DOHH2 (cell line): ENCODE results near the gene RAB28.
"Not testable (repeated sequence)": the region's sequence is repeated elsewhere in the genome, so short reads cannot be mapped to it uniquely, and the experiment has no call there.

Source experiments
- H3F3A ChIP-seq: fragments of 200-600 bp; sonication (generic), shearing (Covaris generic); 2 replicates; pipeline ENCODE4 v1.6.0; 2016; ENCODE audit warnings: antibody characterized with exemption, mild to moderate bottlenecking; ENCODE audit not compliant: control insufficient read depth, insufficient read depth
- H3K27ac ChIP-seq: fragments of 200-600 bp; sonication (generic); 2 replicates; pipeline ENCODE4 v1.5.1; 2014; ENCODE audit warnings: low read depth, mild to moderate bottlenecking, low read length, moderate library complexity
- H3K27me3 ChIP-seq: fragments of 200-600 bp; sonication (generic); 2 replicates; pipeline ENCODE4 v1.6.1; 2014; ENCODE audit warnings: mild to moderate bottlenecking, low read length, mixed read lengths; ENCODE audit not compliant: control insufficient read depth
- H3K36me3 ChIP-seq: fragments of 200-600 bp; sonication (generic); 2 replicates; pipeline ENCODE4 v1.6.1; 2014; ENCODE audit warnings: mild to moderate bottlenecking, low read length, moderate library complexity, mixed read lengths; ENCODE audit not compliant: control insufficient read depth
- H3K4me1 ChIP-seq: fragments of 200-600 bp; sonication (generic); 2 replicates; pipeline ENCODE4 v1.6.1; 2014; ENCODE audit warnings: mild to moderate bottlenecking, low read length, mixed read lengths; ENCODE audit not compliant: control insufficient read depth
- H3K4me2 ChIP-seq: fragments of 200-600 bp; sonication (generic); 2 replicates; pipeline ENCODE4 v1.6.0; 2014; ENCODE audit warnings: mild to moderate bottlenecking, low read length, moderate library complexity
- H3K4me3 ChIP-seq: fragments of 200-600 bp; sonication (generic); 2 replicates; pipeline ENCODE4 v1.5.1; 2014; ENCODE audit warnings: mild to moderate bottlenecking, low read length, mixed read lengths
- H3K79me2 ChIP-seq: fragments of 200-600 bp; sonication (generic); 2 replicates; pipeline ENCODE4 v1.6.1; 2014; ENCODE audit warnings: mild to moderate bottlenecking, low read length, mixed read lengths; ENCODE audit not compliant: control insufficient read depth
- H3K9me2 ChIP-seq: fragments of 200-600 bp; sonication (generic); replicated peaks from 2 replicates; pipeline ENCODE4 v1.6.1; 2014; ENCODE audit warnings: mild to moderate bottlenecking, low read length, mixed read lengths; ENCODE audit not compliant: control insufficient read depth
- H3K9me3 ChIP-seq: fragments of 200-600 bp; sonication (generic); 2 replicates; pipeline ENCODE4 v1.6.1; 2014; ENCODE audit warnings: antibody characterized with exemption, low read length, mixed read lengths; ENCODE audit not compliant: control insufficient read depth, insufficient read depth
- H4K20me1 ChIP-seq: fragments of 200-600 bp; sonication (generic); 2 replicates; pipeline ENCODE4 v1.6.0; 2014; ENCODE audit warnings: low read depth, mild to moderate bottlenecking, antibody characterized with exemption, low read length, moderate library complexity; ENCODE audit not compliant: control insufficient read depth, insufficient read depth
- CTCF ChIP-seq: fragments of 200-600 bp; sonication (generic); IDR thresholded peaks from one replicate; pipeline ENCODE4 v1.5.1; 2014; ENCODE audit warnings: antibody characterized with exemption, mild to moderate bottlenecking, low read depth, low read length; ENCODE audit not compliant: poor library complexity, severe bottlenecking
- EZH2phosphoT487 ChIP-seq: fragments of 200-600 bp; sonication (generic); IDR thresholded peaks from 2 replicates; pipeline ENCODE4 v1.6.1; 2017; ENCODE audit warnings: borderline replicate concordance, mild to moderate bottlenecking, antibody characterized with exemption, low read length, moderate library complexity, mixed read lengths

The RAB28 gene

GRCh38 chr4:13413729-13414437 is 70.3 kb downstream of the RAB28 start:
- TF ChIP-seq EZH2phosphoT487 (no peak), CTCF (no peak)

GRCh38 chr4:13411942-13412341 is 72.2 kb downstream of the RAB28 start:
- peaks cover 6% of the 10 kb centered on the region; the same call in 1 of the 2 replicates for H3K36me3 ChIP-seq
- TF ChIP-seq CTCF (no peak), EZH2phosphoT487 (no peak)
- no peak overlapping the region for H3K4me3 ChIP-seq
- no peaks in the 10 kb centered on the region for H3F3A ChIP-seq
- no peaks in the 10 kb centered on the region for H4K20me1 ChIP-seq
- no peak overlapping the region for H3K4me2 ChIP-seq
- peaks cover 4% of the 10 kb centered on the region; the same call in 1 of the 2 replicates for H3K79me2 ChIP-seq
- no peak overlapping the region for H3K27ac ChIP-seq
- H3K9me3 ChIP-seq, result peaks cover 4% of the 10 kb centered on the region
- H3K27me3 ChIP-seq, result no peaks in the 10 kb centered on the region
- no peaks in the 10 kb centered on the region for H3K9me2 ChIP-seq
- H3K4me1 ChIP-seq, result no peaks in the 10 kb centered on the region

More at GRCh38 chr4:13413729-13414437, 70.3 kb downstream of the RAB28 start:
- H3K36me3 ChIP-seq, result peaks cover 6% of the 10 kb centered on the region; the same call in 1 of the 2 replicates
- H3K27me3 ChIP-seq, result no peaks in the 10 kb centered on the region
- peaks cover 4% of the 10 kb centered on the region; the same call in 1 of the 2 replicates for H3K79me2 ChIP-seq
- H3K9me2 ChIP-seq, result no peaks in the 10 kb centered on the region
- no peaks in the 10 kb centered on the region for H3F3A ChIP-seq
- no peak overlapping the region for H3K4me2 ChIP-seq
- peaks cover 4% of the 10 kb centered on the region for H3K9me3 ChIP-seq
- no peak overlapping the region for H3K27ac ChIP-seq
- no peaks in the 10 kb centered on the region for H3K4me1 ChIP-seq
- no peaks in the 10 kb centered on the region for H4K20me1 ChIP-seq
- no peak overlapping the region for H3K4me3 ChIP-seq

- Histone ChIP-seq H3K4me3 (no peak overlapping the region), H3K9me3 (peaks cover 4% of the 10 kb centered on the region), H3K4me1 (no peaks in the 10 kb centered on the region), H3K4me2 (no peak overlapping the region), H4K20me1 (no peaks in the 10 kb centered on the region), H3K9me2 (no peaks in the 10 kb centered on the region), H3K79me2 (peaks cover 4% of the 10 kb centered on the region; the same call in 1 of the 2 replicates), H3K27me3 (no peaks in the 10 kb centered on the region), H3K27ac (no peak overlapping the region), H3K36me3 (peaks cover 6% of the 10 kb centered on the region; the same call in 1 of the 2 replicates), H3F3A (no peaks in the 10 kb centered on the region)
- TF ChIP-seq CTCF (no peak), EZH2phosphoT487 (no peak)
Observed at GRCh38 chr4:13409324-13409723, 74.8 kb downstream of the RAB28 start.

GRCh38 chr4:13406156-13406555 is 78.0 kb downstream of the RAB28 start:
- not testable (repeated sequence) for H3K9me2 ChIP-seq, H3K4me2 ChIP-seq, H3K36me3 ChIP-seq, H4K20me1 ChIP-seq, H3K9me3 ChIP-seq, H3K4me1 ChIP-seq, H3K4me3 ChIP-seq, H3F3A ChIP-seq, H3K79me2 ChIP-seq, H3K27me3 ChIP-seq, H3K27ac ChIP-seq
